Right lobe of liver (tissue), 6 donors: Measurements from ENCODE around the gene GAREM1. TPM values are rescaled to one million over a fixed set of nuclear protein-coding genes. Genes with fewer than 3 reads are reported as not detected.
"Not testable (repeated sequence)": the region's sequence is repeated elsewhere in the genome, so short reads cannot be mapped to it uniquely, and the experiment has no call there.

ENCODE experiments used
- ATAC-seq, 4 donors: fragments of 200-7000 bp; cut with Tn5 transposase; one replicate each; pipeline ENCODE4 v1.9.1; 2020; ENCODE audit warnings: mild to moderate bottlenecking in 4 of 4, moderate library complexity in 4 of 4
- DNase-seq, 3 donors: peaks; one replicate each; pipeline ENCODE4 v3.0.0-alpha.2; 2020
- H3K27ac ChIP-seq, 3 donors: fragments of 200-600 bp; one replicate each; pipeline ENCODE4 v1.8.0; 2022
- H3K27me3 ChIP-seq, 2 donors: fragments of 200-600 bp; one replicate each; pipeline ENCODE4 v1.8.0; 2022
- H3K36me3 ChIP-seq, 4 donors: fragments of 200-600 bp; sonication (generic) in 1 of 4; one replicate each; pipeline versions ENCODE4 v1.5.1 to v1.8.0; 2017 to 2022; ENCODE audit warnings: control low read depth in 1 of 4
- H3K4me1 ChIP-seq, 4 donors: fragments of 200-600 bp; sonication (generic) in 1 of 4; one replicate each; pipeline versions ENCODE4 v1.5.1 to v1.8.0; 2017 to 2022; ENCODE audit warnings: control low read depth in 1 of 4
- H3K4me3 ChIP-seq, 3 donors: fragments of 200-600 bp; one replicate each; pipeline ENCODE4 v1.8.0; 2022
- H3K9me3 ChIP-seq, 4 donors: fragments of 200-600 bp; sonication (generic) in 1 of 4; one replicate each; pipeline versions ENCODE4 v1.5.1 to v1.8.0; 2017 to 2022; ENCODE audit warnings: control low read depth in 1 of 4
- CTCF ChIP-seq, 4 donors: fragments of 200-600 bp in 3 of 4; fragments of 450-650 bp in 1 of 4; IDR thresholded peaks; one replicate each; pipeline versions ENCODE4 v1.5.1 to v1.8.0; 2016 to 2022; ENCODE audit warnings: antibody characterized with exemption in 4 of 4, mild to moderate bottlenecking in 2 of 4
- POLR2A ChIP-seq: fragments of 450-650 bp; IDR thresholded peaks from one replicate; pipeline ENCODE4 v1.6.1; 2017; ENCODE audit warnings: antibody characterized with exemption, mild to moderate bottlenecking
- WGBS: methylation state at CpG from one replicate; pipeline ENCODE4 v1.1.6; 2018; ENCODE audit warnings: low coverage, low lambda C conversion rate; ENCODE audit not compliant: insufficient coverage; ENCODE audit errors: missing lambda C conversion rate; 5-methylcytosine and 5-hydroxymethylcytosine counted together
- intact Hi-C, 2 donors: fragments of 100-400 bp; cut with DNase I; formaldehyde crosslinking; loops; one replicate each; pipeline versions ENCODE4 v1.11.2 to v1.14.1; 2022
- total RNA-seq, 6 experiments: library from RNA; depleted of rRNA in 2 of 6; stranded (reverse); fragments of >200 nt in 2 of 6; fragmentation: NEBNext Ultra II Directional in 3 of 6; extraction: Animal tissue kit (Norgen Biotek cat#: 25700) in 3 of 6; gene quantifications; one replicate each; pipeline versions ENCODE4 v1.1.0 to v1.2.4, GENCODE V29; 2016 to 2023
- donor health status: DM: no; HTN: yes; CAD: no.
- donor health status: DM: no; HTN: no; CAD: no.
- donor health status: DM: no; HTN: no; CAD: no.
- donor health status: DM: no; HTN: yes; CAD: no.
- donor health status: DM: no; HTN: yes; CAD: no.

The GAREM1 gene
- total RNA-seq, 6 experiments from 2014 or later = 5.5 to 11.3 (median 6.6) TPM

- H3K4me3 ChIP-seq = no peak overlapping the region
- no peak for DNase-seq
- ATAC-seq = no peak
- H3K9me3 ChIP-seq = no peaks in the 10 kb centered on the region
- no peaks in the 10 kb centered on the region for H3K27me3 ChIP-seq
- no peaks in the 10 kb centered on the region for H3K36me3 ChIP-seq
- H3K27ac ChIP-seq = no peak overlapping the region
- intact Hi-C loops = no loop called here
- TF ChIP-seq POLR2A = no peak
- 68% methylated on average over 3 of the region's 5 CpGs for WGBS
- H3K4me1 ChIP-seq = no peaks in the 10 kb centered on the region
These were observed 225.8 kb downstream of the GAREM1 start for GRCh38 chr18:32244881-32245280.

- H3K27me3 ChIP-seq = no peaks in the 10 kb centered on the region
- TF ChIP-seq POLR2A (no peak), CTCF (IDR thresholded peaks at IDR 0.05) (no peak)
- intact Hi-C loops = no loop called here
- ATAC-seq (no peak), DNase-seq (no peak)
- 93% methylated on average over 3 of the region's 6 CpGs for WGBS
- no peak overlapping the region for H3K4me3 ChIP-seq
- H3K36me3 ChIP-seq = no peaks in the 10 kb centered on the region
- H3K4me1 ChIP-seq = no peaks in the 10 kb centered on the region
- H3K27ac ChIP-seq = no peak overlapping the region
- no peaks in the 10 kb centered on the region for H3K9me3 ChIP-seq
These were observed 227.3 kb downstream of the GAREM1 start for GRCh38 chr18:32243358-32243757.

GRCh38 chr18:32242395-32242794 is 228.3 kb downstream of the GAREM1 start:
- no peaks in the 10 kb centered on the region for H3K36me3 ChIP-seq
- no peaks in the 10 kb centered on the region for H3K27me3 ChIP-seq
- no peaks in the 10 kb centered on the region for H3K4me1 ChIP-seq
- DNase-seq = no peak
- 73% methylated on average over 2 of the region's 2 CpGs for WGBS
- H3K27ac ChIP-seq = no peak overlapping the region
- H3K9me3 ChIP-seq = no peaks in the 10 kb centered on the region
- H3K4me3 ChIP-seq = no peak overlapping the region
- ATAC-seq = no peak
- intact Hi-C loops = no loop called here
- TF ChIP-seq POLR2A (no peak), CTCF (IDR thresholded peaks at IDR 0.05) (no peak)

GRCh38 chr18:32238635-32239268 is 231.9 kb downstream of the GAREM1 start:
- TF ChIP-seq CTCF (IDR thresholded peaks at IDR 0.05) = peak in 1 of 4 donors; percentile 10
- TF ChIP-seq POLR2A = no peak
- no peaks in the 10 kb centered on the region for H3K27me3 ChIP-seq
- no peaks in the 10 kb centered on the region for H3K9me3 ChIP-seq
- 91% methylated on average over 5 of the region's 5 CpGs for WGBS
- intact Hi-C loops = no loop called here
- no peak for DNase-seq
- no peak overlapping the region for H3K4me3 ChIP-seq
- ATAC-seq = peak in 2 of 4 donors; percentile 18
- H3K27ac ChIP-seq = no peak overlapping the region
- no peaks in the 10 kb centered on the region for H3K36me3 ChIP-seq
- no peaks in the 10 kb centered on the region for H3K4me1 ChIP-seq

- WGBS = 56% methylated on average over 3 of the region's 3 CpGs
- intact Hi-C loops = no loop called here
- Histone ChIP-seq H3K4me1 (no peaks in the 10 kb centered on the region), H3K36me3 (no peaks in the 10 kb centered on the region), H3K27ac (no peak overlapping the region), H3K4me3 (no peak overlapping the region), H3K27me3 (no peaks in the 10 kb centered on the region), H3K9me3 (no peaks in the 10 kb centered on the region)
- ATAC-seq (no peak), DNase-seq (no peak)
- TF ChIP-seq POLR2A (no peak), CTCF (IDR thresholded peaks at IDR 0.05) (no peak)
These were observed 233.6 kb downstream of the GAREM1 start for GRCh38 chr18:32237049-32237448.

GRCh38 chr18:32233348-32233747 is 237.3 kb downstream of the GAREM1 start:
- H3K9me3 ChIP-seq, ATAC-seq, H3K27ac ChIP-seq, H3K27me3 ChIP-seq, intact Hi-C loops, H3K4me1 ChIP-seq, H3K36me3 ChIP-seq, H3K4me3 ChIP-seq, DNase-seq: not testable (repeated sequence)
- 95% methylated on average over 10 of the region's 15 CpGs for WGBS
